Activated CD8-positive, alpha-beta T cell treated with anti-CD3 and anti-CD28 coated beads, Interleukin-2, amount 10 ng/mL, durations not matched to agents 7 days and 5 days (primary cell): ENCODE measurements around the gene NKX2-1. TPM values are rescaled to one million over a fixed set of nuclear protein-coding genes. Genes with fewer than 3 reads are reported as not detected.

ENCODE experiments used
- ATAC-seq: fragments of 150-1000 bp; cut with Tn5 transposase; one replicate; pipeline ENCODE4 v1.10.0; 2021; ENCODE audit warnings: moderate library complexity
- CTCF ChIA-PET: fragments of 350-600 bp; sonication (Branson Sonifier 250); formaldehyde crosslinking; loops from one replicate; lab custom pipeline; 2021; ENCODE audit warnings: antibody characterized with exemption; lab: Charles Lee
- POLR2A ChIA-PET: fragments of 350-600 bp; sonication (Branson Sonifier 250); formaldehyde crosslinking; loops from one replicate; lab custom pipeline; 2021; ENCODE audit warnings: antibody characterized with exemption; lab: Charles Lee
- DNase-seq: peaks from one replicate; pipeline ENCODE4 v3.0.0-alpha.2; 2020
- H3K27ac Mint-ChIP-seq: one replicate; pipeline ENCODE4 v1.8.0; 2021; ENCODE audit warnings: mild to moderate bottlenecking, mixed read lengths
- H3K27me3 Mint-ChIP-seq: one replicate; pipeline ENCODE4 v1.8.0; 2021; ENCODE audit warnings: low read depth, mixed read lengths
- H3K36me3 Mint-ChIP-seq: one replicate; pipeline ENCODE4 v1.8.0; 2021; ENCODE audit warnings: low read depth, mixed read lengths
- H3K4me1 Mint-ChIP-seq: one replicate; pipeline ENCODE4 v1.8.0; 2021; ENCODE audit warnings: low read depth, mixed read lengths
- H3K4me3 Mint-ChIP-seq: one replicate; pipeline ENCODE4 v1.8.0; 2021; ENCODE audit warnings: mild to moderate bottlenecking, mixed read lengths
- H3K9me3 Mint-ChIP-seq: one replicate; pipeline ENCODE4 v1.8.0; 2022; ENCODE audit warnings: mixed read lengths; ENCODE audit not compliant: insufficient read depth
- total RNA-seq, 2 experiments: library from RNA; stranded (reverse); gene quantifications; one replicate each; pipeline ENCODE4 v1.2.3, GENCODE V29; 2021

Gene NKX2-1
- total RNA-seq, 2 experiments from 2014 or later: not detected

GRCh38 chr14:36508418-36509068, 11.5 kb downstream of the NKX2-1 start:
- POLR2A ChIA-PET: no interaction called here
- Mint-ChIP-seq H3K9me3 (peaks cover 11% of the 10 kb centered on the region), H3K36me3 (peaks cover 10% of the 10 kb centered on the region), H3K27me3 (peaks cover 76% of the 10 kb centered on the region), H3K4me3 (no peak overlapping the region), H3K4me1 (no peaks in the 10 kb centered on the region), H3K27ac (no peak overlapping the region)
- ATAC-seq: no peak
- CTCF ChIA-PET: interaction anchor here (0.7 kb wide), 1 partner anchor 17 kb away, joined by 3 read pairs; no protein-coding TSS in a partner anchor
- no peak for DNase-seq

GRCh38 chr14:36507847-36508417, 12.1 kb downstream of the NKX2-1 start:
- H3K4me3 Mint-ChIP-seq: no peak overlapping the region
- peaks cover 10% of the 10 kb centered on the region for H3K36me3 Mint-ChIP-seq
- H3K9me3 Mint-ChIP-seq: peaks cover 11% of the 10 kb centered on the region
- DNase-seq: no peak
- ChIA-PET CTCF (no interaction called here), POLR2A (no interaction called here)
- no peak overlapping the region for H3K27ac Mint-ChIP-seq
- ATAC-seq: no peak
- peaks cover 78% of the 10 kb centered on the region for H3K27me3 Mint-ChIP-seq
- H3K4me1 Mint-ChIP-seq: no peaks in the 10 kb centered on the region

GRCh38 chr14:36506732-36507614, 13.1 kb downstream of the NKX2-1 start:
- peaks cover 78% of the 10 kb centered on the region for H3K27me3 Mint-ChIP-seq
- POLR2A ChIA-PET: no interaction called here
- H3K27ac Mint-ChIP-seq: no peak overlapping the region
- ATAC-seq: no peak
- CTCF ChIA-PET: no interaction called here
- no peak overlapping the region for H3K4me3 Mint-ChIP-seq
- H3K4me1 Mint-ChIP-seq: no peaks in the 10 kb centered on the region
- H3K9me3 Mint-ChIP-seq: peaks cover 11% of the 10 kb centered on the region
- DNase-seq: no peak
- H3K36me3 Mint-ChIP-seq: peaks cover 10% of the 10 kb centered on the region

DNA sequence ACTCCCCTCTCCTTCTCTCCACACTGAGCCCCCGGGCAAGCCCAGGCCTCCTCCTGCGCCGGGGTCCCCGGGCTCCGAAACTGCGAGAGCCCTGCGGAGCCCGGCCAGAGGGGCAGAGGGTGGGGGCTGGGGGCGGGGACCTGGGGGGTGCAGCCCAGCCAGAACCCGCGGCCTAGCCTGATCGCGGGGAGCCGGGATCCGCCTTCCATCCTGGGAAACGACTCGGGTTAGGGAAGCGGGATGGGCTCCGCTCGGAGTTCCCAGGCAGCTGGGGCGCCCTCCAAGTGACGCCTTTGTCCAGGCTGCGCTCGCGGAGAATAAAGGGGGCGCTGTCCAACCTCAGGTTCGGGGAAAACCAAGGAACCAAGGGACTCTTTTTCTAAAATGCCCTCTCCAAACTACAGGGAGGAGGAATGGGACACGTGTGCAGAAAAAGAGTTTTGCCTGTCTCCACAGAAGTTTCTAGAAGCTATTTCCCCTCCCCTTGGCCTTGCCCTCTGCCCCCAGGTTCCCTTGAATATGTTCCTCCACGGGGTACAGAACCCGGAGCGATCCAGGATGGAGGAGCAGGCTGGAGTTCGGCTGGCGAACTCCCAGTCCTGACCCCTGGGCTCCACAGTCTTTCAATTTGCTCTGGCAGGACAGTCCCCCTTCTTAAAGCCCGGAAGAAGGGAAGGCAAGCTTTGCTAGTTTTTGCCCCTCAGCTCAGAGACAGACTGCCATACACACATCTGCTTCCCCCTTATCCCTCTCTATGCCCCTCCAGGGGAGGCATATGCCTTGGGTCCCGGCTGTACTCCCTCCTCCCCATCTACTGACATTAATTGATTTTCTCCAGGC, 13.9 kb downstream of the NKX2-1 start:
- ATAC-seq: no peak
- CTCF ChIA-PET: no interaction called here
- H3K27ac Mint-ChIP-seq: no peak overlapping the region
- H3K27me3 Mint-ChIP-seq: peaks cover 79% of the 10 kb centered on the region
- H3K4me1 Mint-ChIP-seq: no peaks in the 10 kb centered on the region
- peaks cover 10% of the 10 kb centered on the region for H3K36me3 Mint-ChIP-seq
- no peak for DNase-seq
- H3K4me3 Mint-ChIP-seq: no peak overlapping the region
- H3K9me3 Mint-ChIP-seq: peaks cover 11% of the 10 kb centered on the region
- POLR2A ChIA-PET: no interaction called here

- ATAC-seq (no peak), DNase-seq (no peak)
- peaks cover 10% of the 10 kb centered on the region for H3K36me3 Mint-ChIP-seq
- H3K9me3 Mint-ChIP-seq: peaks cover 11% of the 10 kb centered on the region
- ChIA-PET CTCF (interaction anchor here (0.6 kb wide), 1 partner anchor 21 kb away, joined by 3 read pairs; no protein-coding TSS in a partner anchor), POLR2A (interaction anchor here (0.7 kb wide), 1 partner anchor 643 kb away, joined by 3 read pairs; no protein-coding TSS in a partner anchor)
- no peak overlapping the region for H3K4me3 Mint-ChIP-seq
- H3K27ac Mint-ChIP-seq: no peak overlapping the region
- peaks cover 74% of the 10 kb centered on the region for H3K27me3 Mint-ChIP-seq
- H3K4me1 Mint-ChIP-seq: no peaks in the 10 kb centered on the region
These were observed 14.7 kb downstream of the NKX2-1 start for GRCh38 chr14:36505181-36505815.

DNA sequence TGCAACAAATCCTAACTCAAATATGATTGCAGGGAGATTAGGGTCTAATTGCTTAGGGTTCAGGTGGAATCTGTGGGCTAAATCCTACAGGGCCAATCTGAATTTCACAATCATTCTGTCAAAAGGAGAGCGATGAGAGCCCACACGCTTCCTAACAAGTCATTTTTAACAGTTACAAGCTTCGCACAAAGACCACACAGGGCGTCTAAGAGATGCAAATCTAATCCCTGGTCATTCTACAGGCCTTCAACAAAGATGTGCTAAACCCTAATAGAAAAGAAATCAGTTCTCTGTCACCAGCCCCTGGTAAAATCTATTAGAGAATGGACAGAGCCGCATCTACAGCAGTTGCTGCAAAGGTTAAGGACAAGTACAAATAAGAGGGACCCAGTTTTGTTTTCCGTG, 15.3 kb downstream of the NKX2-1 start:
- Mint-ChIP-seq H3K4me3 (no peak overlapping the region), H3K9me3 (peaks cover 11% of the 10 kb centered on the region), H3K36me3 (peaks cover 10% of the 10 kb centered on the region), H3K27ac (no peak overlapping the region), H3K27me3 (peaks cover 71% of the 10 kb centered on the region), H3K4me1 (no peaks in the 10 kb centered on the region)
- DNase-seq (no peak), ATAC-seq (no peak)
- ChIA-PET POLR2A (interaction anchor here (0.7 kb wide), 1 partner anchor 643 kb away, joined by 3 read pairs; no protein-coding TSS in a partner anchor), CTCF (interaction anchor here (0.6 kb wide), 1 partner anchor 21 kb away, joined by 3 read pairs; no protein-coding TSS in a partner anchor)

DNA sequence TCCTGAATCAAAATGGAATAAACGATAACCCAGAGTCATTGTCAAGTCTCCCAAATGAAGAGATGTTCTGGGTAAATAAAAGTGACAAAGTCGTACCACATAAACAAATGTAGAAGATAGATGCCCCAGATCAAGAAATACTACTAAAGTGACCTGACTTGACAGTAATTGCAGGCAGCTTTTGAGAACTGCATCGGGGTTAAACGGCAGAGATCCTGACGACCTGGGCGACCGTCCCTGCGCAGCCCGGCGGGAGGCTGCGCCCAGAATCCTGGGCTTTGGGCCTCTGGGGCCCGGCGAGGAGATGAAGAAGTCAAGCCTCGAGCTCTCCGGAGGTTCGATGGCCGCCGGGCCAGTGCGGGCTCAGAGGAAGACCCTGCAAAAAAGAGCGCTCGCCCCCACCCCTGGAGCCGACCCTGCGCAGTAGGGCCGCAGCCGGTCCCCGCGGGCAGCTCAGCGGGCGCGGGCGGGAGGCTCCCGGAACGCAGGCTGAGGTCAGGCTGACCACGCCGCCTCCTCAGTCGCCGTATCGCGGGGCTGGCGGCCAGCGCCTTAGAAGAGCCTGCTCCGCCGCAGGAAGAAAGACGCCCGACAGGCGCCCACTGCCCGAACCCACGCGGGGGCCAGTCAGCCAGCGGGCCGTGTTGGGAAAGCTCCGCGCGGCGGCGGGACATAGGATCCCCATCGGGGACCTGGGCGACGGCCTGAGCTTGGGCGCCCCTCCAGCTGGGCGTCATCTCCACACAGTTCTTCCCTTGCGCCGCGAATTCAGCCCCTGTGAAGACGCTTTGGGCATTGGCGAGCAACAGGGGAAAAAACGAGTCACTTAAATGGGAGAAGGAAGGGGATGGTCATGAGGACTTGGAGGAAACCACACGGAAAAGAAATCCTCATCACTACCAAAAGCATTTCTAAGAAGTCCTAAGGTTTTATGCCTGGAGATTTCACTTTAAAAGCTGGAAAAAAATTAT, 16.0 kb downstream of the NKX2-1 start:
- Mint-ChIP-seq H3K9me3 (peaks cover 10% of the 10 kb centered on the region), H3K36me3 (peaks cover 10% of the 10 kb centered on the region), H3K27ac (no peak overlapping the region), H3K4me1 (no peaks in the 10 kb centered on the region), H3K4me3 (no peak overlapping the region), H3K27me3 (peaks cover 65% of the 10 kb centered on the region)
- CTCF ChIA-PET: no interaction called here
- DNase-seq (no peak), ATAC-seq (no peak)
- POLR2A ChIA-PET: interaction anchor here (0.7 kb wide), 1 partner anchor 644 kb away, joined by 3 read pairs; no protein-coding TSS in a partner anchor

DNA sequence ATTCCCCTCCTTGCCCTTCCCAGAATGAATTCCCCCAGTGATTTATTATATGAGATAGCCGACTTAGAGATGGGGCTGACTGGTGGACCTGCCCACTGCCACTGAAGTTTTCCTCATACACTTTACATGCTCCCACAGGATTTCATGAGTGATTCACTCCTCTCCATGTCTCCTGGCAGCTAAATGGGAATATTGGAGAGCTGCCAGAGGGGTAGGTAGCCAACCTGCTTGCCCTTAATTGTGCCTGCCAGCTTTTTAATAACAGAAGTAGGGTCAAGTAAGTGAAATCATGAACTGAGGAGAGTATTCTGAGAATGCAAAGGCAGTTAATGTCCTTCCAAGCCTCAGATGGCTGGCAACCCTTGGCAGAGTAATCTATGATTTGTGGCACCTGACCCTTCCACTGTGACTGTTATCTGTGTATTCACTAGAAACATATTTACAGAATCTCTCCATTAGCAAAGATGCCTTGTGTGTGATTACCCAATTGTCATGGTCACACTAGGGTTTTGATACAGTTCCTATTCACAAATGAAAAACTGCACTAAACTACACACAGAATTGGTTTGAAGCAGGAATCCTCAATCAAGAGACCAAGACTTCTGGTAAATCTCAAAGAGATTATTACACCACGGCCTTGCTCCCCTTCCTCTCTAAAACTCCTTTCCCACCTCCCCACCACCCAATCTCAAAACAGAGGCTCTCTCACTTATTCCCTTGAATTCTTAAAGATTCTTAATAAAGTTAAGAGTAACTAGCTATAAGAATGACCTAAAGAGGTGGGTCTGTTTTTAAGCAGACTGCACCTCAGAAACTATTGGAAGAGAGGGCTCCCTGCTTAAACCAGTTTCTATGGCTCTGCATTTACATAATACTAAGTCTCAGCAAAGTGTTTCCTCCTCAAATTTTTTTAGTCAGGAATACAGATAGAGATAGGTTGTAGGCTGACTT, 17.2 kb downstream of the NKX2-1 start:
- ChIA-PET CTCF (no interaction called here), POLR2A (no interaction called here)
- H3K36me3 Mint-ChIP-seq: peaks cover 8% of the 10 kb centered on the region
- no peak overlapping the region for H3K27ac Mint-ChIP-seq
- no peaks in the 10 kb centered on the region for H3K4me1 Mint-ChIP-seq
- H3K9me3 Mint-ChIP-seq: peaks cover 7% of the 10 kb centered on the region
- no peak overlapping the region for H3K4me3 Mint-ChIP-seq
- DNase-seq (no peak), ATAC-seq (no peak)
- H3K27me3 Mint-ChIP-seq: peaks cover 60% of the 10 kb centered on the region

DNA sequence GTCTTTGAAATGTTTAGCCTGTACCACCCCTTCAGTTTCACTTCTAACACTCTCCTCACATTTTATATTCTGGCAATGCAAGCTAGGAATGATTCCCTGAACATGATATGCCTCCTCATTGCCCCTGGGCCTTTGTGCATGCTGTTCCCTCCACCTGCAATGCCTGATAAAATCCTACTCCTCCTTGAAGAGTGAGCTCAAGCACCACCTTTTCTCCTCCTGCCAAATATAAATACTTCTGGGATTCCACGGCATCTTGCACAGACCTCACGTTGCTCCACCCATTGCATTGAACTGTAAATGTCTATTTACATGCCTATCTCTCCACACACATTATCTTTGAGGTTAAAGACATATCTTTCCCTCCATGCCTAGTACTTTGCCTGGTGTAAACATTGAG, 21.1 kb downstream of the NKX2-1 start:
- Mint-ChIP-seq H3K36me3 (peaks cover 3% of the 10 kb centered on the region), H3K27ac (no peak overlapping the region), H3K9me3 (no peaks in the 10 kb centered on the region), H3K4me1 (no peaks in the 10 kb centered on the region), H3K27me3 (peaks cover 38% of the 10 kb centered on the region), H3K4me3 (no peak overlapping the region)
- ATAC-seq (no peak), DNase-seq (no peak)
- CTCF ChIA-PET: no interaction called here
- POLR2A ChIA-PET: no interaction called here
